Measurements from ENCODE around the gene TDG. TPM values are rescaled to one million over a fixed set of nuclear protein-coding genes. Genes with fewer than 3 reads are reported as not detected.

Gene TDG
- total RNA-seq, 1 experiment from 2014 or later = 70.3 TPM

DNA sequence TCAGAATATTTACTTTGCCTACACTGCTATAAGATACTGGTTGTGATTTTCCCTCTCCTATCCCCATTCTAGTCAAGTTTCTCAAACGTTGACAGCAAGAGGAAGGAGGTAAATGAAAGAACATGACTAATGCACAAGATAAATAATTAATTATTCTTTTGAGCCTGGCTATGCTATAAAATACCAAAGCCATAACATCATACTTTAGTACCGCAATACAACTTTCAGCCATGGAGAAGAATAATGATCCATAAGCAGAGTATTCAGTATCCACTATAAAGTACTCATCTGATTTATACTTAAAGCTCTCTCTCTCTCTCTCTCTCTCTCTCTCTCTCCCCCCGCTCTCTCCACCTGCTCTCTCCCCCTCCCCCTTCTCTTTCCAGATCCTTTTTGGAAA lies 41.3 kb downstream of the TDG start:
- Mint-ChIP-seq H3K27me3 (ENCODE audit: low read depth) (peaks cover 5% of the 10 kb centered on the region; the same call in 1 of the 2 replicates), H3K36me3 (ENCODE audit: insufficient read depth in 1 of 3, low read depth in 3 of 3) (peaks cover 0 to 4% (median 2%) of the 10 kb centered on the region in 3 experiments; a peak in 2 of 7 replicates), H3K4me1 (no peaks in the 10 kb centered on the region), H3K9me3 (peaks cover 5 to 7% of the 10 kb centered on the region in 2 experiments; a peak in 4 of 5 replicates), H3K27ac (no peak overlapping the region), H3K4me3 (no peak overlapping the region)
- no peaks in the 10 kb centered on the region for H4K20me1 ChIP-seq (ENCODE audit: control insufficient read depth, insufficient read depth, insufficient read length)
- no peaks in the 10 kb centered on the region for H3K23me2 ChIP-seq (ENCODE audit: insufficient read length, low read depth, low read length, poor library complexity, severe bottlenecking)
- DNase-seq = no peak
- H2AFZ ChIP-seq (ENCODE audit: low read length) = no peak overlapping the region
- WGBS (ENCODE audit: extremely low coverage, insufficient read length, low lambda C conversion rate) = no CpG with 5 or more reads among the region's 3 CpGs
- H3K14ac ChIP-seq (ENCODE audit: insufficient read depth, low read length) = no peak overlapping the region
- no peak overlapping the region for H4K5ac ChIP-seq (ENCODE audit: insufficient read length, low read depth, low read length)
- H3K9me3 ChIP-seq (ENCODE audit: control insufficient read depth, low read depth, low read length) = no peaks in the 10 kb centered on the region
- no peak overlapping the region for H4K8ac ChIP-seq (replicated peaks; ENCODE audit: insufficient read length, low read depth, low read length)
- TF ChIP-seq, protein P1, sequence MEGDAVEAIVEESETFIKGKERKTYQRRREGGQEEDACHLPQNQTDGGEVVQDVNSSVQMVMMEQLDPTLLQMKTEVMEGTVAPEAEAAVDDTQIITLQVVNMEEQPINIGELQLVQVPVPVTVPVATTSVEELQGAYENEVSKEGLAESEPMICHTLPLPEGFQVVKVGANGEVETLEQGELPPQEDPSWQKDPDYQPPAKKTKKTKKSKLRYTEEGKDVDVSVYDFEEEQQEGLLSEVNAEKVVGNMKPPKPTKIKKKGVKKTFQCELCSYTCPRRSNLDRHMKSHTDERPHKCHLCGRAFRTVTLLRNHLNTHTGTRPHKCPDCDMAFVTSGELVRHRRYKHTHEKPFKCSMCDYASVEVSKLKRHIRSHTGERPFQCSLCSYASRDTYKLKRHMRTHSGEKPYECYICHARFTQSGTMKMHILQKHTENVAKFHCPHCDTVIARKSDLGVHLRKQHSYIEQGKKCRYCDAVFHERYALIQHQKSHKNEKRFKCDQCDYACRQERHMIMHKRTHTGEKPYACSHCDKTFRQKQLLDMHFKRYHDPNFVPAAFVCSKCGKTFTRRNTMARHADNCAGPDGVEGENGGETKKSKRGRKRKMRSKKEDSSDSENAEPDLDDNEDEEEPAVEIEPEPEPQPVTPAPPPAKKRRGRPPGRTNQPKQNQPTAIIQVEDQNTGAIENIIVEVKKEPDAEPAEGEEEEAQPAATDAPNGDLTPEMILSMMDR (conservative IDR thresholded peaks at IDR 0.05) = no peak
- no peak overlapping the region for H2AK5ac ChIP-seq (ENCODE audit: insufficient read length, low read length)
- H3K18ac ChIP-seq (ENCODE audit: insufficient read length, low read depth, low read length) = no peak overlapping the region
- H2BK12ac ChIP-seq (ENCODE audit: insufficient read length, low read depth, low read length) = no peak overlapping the region
- no peaks in the 10 kb centered on the region for H3K27me3 ChIP-seq (ENCODE audit: insufficient read depth, low read length)
- H3K56ac ChIP-seq (ENCODE audit: insufficient read length, low read depth, low read length) = no peak overlapping the region
- no peak overlapping the region for H3K9ac ChIP-seq (ENCODE audit: extremely low read depth, insufficient read length, low read length)
- H3K4me2 ChIP-seq (ENCODE audit: insufficient read depth, insufficient read length, low read length) = no peak overlapping the region
- no peak overlapping the region for H3K4ac ChIP-seq (ENCODE audit: low read depth, low read length)
- H2BK15ac ChIP-seq (ENCODE audit: low read depth, low read length) = no peak overlapping the region
- H2BK20ac ChIP-seq (ENCODE audit: low read depth, low read length, poor library complexity, severe bottlenecking) = no peak overlapping the region
- H3T11ph ChIP-seq (ENCODE audit: low read length) = no peak overlapping the region
- H3K79me2 ChIP-seq (ENCODE audit: insufficient read depth, low read length) = no peaks in the 10 kb centered on the region
- H4K91ac ChIP-seq (ENCODE audit: insufficient read length, low read depth, low read length) = no peak overlapping the region
- no peaks in the 10 kb centered on the region for H3K79me1 ChIP-seq (ENCODE audit: insufficient read depth, low read depth, low read length, poor library complexity, severe bottlenecking)
- H3K27ac ChIP-seq (ENCODE audit: insufficient read length, low read depth, low read length) = no peak overlapping the region
- H2BK5ac ChIP-seq (ENCODE audit: insufficient read length, low read length) = no peak overlapping the region
- no peaks in the 10 kb centered on the region for H3K4me1 ChIP-seq (ENCODE audit: insufficient read depth, low read length)
- no peak overlapping the region for H2BK120ac ChIP-seq (ENCODE audit: low read depth, low read length, poor library complexity, severe bottlenecking)
- no peak overlapping the region for H3K23ac ChIP-seq (ENCODE audit: insufficient read length, low read depth, low read length)

Measured in H9 (cell line).